Stimulated activated CD8-positive, alpha-beta memory T cell treated with anti-CD3 and anti-CD28 coated beads, Interleukin-15, amount 100 ng/mL, for 24 hours (primary cell): ENCODE measurements around the gene C17orf75.
"Not testable (repeated sequence)": the region's sequence is repeated elsewhere in the genome, so short reads cannot be mapped to it uniquely, and the experiment has no call there.

Experiments used
- DNase-seq: peaks from one replicate; pipeline ENCODE4 v3.0.0-alpha.2; 2020; ENCODE audit warnings: low read depth

Gene C17orf75

DNA sequence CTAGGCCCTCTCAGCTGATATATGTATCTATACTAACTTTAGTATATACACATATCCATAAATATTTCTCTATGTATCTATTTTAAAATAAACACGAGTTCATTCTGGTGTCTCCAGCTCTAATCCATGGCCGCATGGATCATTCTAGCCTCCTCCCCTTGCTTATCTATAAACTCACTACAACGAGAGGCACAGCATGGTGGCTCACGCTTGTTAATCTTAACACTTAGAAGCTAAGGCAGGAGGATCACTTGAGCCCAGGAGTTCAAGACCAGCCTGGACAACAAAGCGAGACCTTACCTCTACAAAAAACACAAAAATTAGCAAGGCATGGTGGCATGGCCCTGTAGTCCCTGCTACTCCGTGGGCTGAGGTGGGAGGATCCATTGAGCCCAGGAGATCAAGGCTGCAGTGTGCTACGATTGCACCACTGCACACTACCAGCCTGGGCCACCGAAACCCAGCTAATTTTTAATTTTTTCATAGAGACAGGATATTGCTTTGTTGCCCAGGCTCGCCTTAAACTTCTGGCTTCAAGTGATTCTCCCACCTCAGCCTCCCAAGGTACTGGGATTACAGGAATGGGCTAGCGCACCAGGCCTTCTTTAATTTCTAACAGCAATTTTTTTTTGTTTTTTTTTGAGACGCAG lies 4.1 kb upstream of the C17orf75 start:
- DNase-seq = no peak

GRCh38 chr17:32342603-32343325 lies 791 bp upstream of the C17orf75 start:
- DNase-seq = no peak

- no peak for DNase-seq
Observed at GRCh38 chr17:32341141-32341856, 674 bp downstream of the C17orf75 start.

DNA sequence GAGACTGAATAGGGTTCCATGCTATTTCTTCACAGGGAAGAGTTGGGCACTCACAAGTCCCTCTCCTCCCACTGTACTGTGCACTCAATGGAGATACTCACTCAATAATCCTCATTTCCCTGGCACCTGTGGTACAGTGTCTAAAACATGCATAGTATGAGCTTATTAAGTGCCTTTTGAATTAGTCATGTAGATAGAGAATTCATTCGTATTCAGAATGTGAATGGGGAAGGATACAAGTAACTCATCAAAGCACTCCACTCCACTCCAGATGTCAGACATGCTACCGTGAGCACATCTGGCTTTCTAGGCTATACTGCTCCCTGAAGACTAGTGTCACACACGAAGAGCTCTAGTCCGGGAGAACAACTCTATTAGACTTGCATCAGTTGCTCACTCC lies 6.3 kb downstream of the C17orf75 start:
- DNase-seq = no peak

DNA sequence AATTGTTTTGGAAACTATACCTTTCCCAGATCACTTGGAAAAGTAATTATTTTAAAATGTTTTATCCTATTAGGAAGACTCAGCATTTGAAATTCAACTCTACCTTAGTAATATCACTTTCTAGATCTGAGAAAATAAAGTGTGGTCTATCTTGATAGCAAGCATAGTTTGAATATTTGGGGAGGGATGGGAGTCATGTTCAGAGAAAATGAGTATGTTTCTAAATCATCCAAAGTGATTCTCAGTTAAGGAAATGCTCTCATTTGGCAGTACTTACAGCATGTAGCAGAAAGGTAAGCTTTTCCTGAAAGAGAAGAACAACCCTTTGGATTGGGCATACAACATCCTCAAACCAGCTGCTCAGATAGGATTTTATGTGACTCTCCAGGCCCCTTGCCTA lies 6.9 kb downstream of the C17orf75 start:
- no peak for DNase-seq

GRCh38 chr17:32333187-32333586 lies 8.8 kb downstream of the C17orf75 start:
- no peak for DNase-seq

DNA sequence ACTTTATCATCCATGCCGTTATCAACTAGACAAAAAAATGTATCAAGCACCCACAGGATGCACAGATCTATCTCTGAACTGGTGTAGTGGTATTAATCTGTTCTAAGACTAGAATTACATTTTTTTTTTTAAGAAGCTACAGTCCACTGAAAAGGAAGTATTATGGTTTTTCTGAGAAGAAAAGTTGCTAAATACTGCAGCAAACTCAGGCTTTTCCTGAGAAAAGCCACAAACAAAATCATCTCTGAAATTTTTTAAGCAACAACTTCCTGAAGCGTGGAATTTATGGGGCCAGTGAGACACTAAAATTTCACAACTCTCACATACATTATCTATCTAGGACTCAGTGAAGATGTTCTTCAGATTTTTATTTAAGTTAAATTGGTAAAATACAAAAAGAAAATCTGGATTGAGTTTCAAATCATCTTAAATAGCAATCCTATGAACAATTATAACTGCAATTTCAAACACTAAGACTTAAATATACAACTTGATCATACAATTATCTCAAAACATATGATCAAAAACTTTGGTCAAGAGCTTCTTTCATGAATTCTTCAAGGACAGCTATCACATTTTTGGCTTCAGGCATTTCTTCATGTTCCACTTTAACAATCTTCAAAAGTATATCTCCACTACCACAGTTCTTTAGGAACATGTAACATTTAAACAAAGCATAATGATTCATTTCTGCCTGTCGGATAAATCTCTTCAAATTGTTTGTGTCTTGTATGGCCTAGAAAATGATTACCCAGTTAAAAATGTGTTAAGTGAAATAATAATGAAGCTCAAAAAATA lies 10.5 kb downstream of the C17orf75 start:
- DNase-seq = no peak

DNA sequence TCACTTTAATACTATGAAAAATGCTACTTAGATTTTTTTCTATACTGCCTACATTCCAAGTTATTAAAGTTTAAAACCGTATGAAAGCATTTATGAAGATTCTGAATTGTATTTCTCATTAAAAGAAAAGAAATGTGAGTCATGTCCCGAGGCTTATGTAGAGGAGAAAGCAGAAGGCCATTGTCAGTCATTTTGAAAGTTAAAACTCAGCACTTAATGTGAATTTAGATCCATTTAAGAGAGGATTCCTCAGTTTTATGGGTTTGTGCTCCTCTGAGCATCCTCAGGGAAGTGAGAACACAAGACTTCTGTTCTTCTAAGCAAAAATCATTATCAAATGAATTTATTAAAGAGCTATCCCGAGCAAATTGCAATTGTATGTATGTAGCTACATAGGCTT lies 11.8 kb downstream of the C17orf75 start:
- no peak for DNase-seq

- DNase-seq = no peak
Observed at GRCh38 chr17:32327911-32328310, 14.1 kb downstream of the C17orf75 start.

DNA sequence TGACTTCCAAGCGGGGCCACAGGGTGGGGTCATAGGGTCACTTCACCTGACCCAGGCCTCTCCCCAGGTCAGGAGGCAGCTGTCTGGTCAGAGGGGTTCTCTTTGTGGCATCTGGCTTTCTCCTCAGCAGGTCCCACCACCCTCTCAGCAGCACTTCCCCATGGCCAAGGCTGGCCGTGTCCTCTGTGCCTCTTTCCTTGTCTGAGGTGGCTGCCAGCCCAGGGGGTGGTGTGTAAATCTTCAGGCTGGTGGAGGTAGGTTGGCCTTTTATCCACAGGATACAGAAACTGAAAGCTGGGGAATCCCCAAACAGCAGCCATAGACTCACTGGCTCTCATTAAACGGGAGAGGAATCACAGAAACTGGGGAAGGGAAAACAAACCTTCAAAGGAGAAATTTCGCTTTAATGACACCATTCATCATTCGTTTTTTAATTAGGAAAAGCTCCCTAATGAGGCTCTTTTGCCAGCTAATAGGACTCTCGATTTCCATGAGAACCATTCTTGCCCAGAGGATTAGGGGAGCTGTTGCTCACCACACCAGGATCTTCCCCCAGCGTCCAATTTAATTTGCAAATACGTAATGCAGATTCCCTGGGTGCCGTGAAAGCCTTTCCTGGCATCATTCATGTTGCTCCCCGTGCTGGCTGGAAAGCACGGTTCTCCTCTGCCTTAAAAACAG lies 18.0 kb downstream of the C17orf75 start:
- no peak for DNase-seq

DNA sequence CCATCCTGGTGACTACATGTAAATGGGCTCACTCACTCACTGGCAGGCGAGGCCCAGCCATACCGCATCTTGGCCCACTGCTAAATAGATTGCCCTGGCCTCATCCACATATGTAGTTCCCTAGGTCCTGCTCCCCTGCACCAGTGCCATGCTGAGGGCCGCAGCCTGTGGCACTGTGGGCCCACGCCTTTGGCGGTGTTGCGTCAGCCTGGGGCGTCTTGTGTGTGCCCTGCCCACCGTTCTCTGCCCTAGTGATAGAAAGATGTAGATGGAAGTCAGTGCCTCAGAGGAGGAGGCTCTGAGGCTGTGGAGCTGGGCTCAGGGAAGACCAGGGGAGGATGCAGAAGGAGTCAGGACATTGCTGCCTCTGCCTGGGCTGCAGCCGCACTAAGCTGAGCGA lies 18.9 kb downstream of the C17orf75 start:
- DNase-seq = no peak

- no peak for DNase-seq
Observed at GRCh38 chr17:32320847-32321246, 21.1 kb downstream of the C17orf75 start.

DNA sequence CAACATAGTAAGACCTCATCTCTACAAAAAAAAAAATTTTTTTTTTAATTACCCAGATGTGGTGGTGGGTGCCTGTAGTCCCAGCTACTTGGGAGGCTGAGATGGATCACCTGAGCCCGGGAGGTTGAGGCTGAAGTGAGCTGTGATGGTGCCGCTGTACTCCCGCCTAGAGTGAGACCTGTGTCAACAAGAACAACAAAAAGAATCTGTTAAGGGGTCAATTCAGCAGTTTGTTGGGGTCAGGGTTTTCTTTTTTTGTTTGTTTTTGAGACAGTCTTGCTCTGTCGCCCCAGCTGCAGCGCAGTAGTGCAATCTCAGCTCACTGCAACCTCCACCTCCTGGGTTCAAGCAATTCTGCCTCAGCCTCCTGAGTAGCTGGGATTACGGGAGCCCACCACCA lies 21.9 kb downstream of the C17orf75 start:
- DNase-seq = not testable (repeated sequence)

GRCh38 chr17:32319548-32319905 lies 22.4 kb downstream of the C17orf75 start:
- DNase-seq = peak; percentile 58

GRCh38 chr17:32318071-32318470 lies 23.9 kb downstream of the C17orf75 start:
- no peak for DNase-seq

- DNase-seq = no peak
Observed at GRCh38 chr17:32317353-32317752, 24.6 kb downstream of the C17orf75 start.

- DNase-seq = not testable (repeated sequence)
Observed at GRCh38 chr17:32316653-32317052, 25.3 kb downstream of the C17orf75 start.

DNA sequence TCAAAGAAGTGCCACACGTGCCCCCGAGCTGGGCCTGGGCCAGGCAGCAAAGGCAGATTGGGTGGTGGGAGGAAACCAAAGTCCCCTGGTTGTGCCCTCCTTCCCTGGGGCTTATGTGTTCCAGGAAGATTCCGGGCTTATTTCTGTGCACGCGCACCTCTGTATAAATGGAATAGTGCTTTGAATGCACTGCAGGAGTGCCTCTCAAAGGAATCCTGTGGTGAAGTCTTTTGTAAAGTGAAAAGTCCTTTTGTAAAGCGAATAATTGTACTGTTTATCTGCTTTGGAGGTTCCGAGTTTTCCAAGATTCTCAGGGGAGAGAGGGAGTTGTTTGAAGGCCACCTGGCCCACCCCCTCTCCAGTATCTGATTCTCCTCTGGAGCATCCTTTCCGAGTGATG lies 26.8 kb downstream of the C17orf75 start:
- no peak for DNase-seq

GRCh38 chr17:32314636-32315035 lies 27.3 kb downstream of the C17orf75 start:
- no peak for DNase-seq

DNA sequence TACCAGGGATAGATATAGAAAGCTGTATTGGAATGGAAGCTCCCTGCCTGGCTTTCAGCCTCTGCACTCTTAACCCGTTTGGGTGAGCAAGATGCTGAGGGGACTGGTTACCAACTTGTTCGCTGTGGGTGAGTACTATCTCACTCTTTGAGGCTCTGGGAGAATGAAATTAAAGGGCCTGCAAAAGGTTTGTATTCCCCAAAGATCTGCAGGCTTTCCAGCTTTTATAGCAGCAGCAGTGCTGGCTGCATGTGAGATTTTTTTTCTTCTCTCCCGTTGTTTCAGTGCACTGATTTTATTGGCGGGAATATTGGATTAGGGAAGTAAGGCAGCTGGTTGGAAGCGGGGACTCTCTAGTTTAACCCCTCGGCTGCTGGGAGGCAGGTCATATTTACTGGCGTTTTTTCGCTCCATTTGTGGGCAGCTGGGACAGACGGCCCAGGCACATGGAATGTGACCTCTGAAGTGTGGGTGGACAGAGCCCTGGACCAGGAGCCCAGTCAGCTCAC lies 30.9 kb downstream of the C17orf75 start:
- DNase-seq = no peak

DNA sequence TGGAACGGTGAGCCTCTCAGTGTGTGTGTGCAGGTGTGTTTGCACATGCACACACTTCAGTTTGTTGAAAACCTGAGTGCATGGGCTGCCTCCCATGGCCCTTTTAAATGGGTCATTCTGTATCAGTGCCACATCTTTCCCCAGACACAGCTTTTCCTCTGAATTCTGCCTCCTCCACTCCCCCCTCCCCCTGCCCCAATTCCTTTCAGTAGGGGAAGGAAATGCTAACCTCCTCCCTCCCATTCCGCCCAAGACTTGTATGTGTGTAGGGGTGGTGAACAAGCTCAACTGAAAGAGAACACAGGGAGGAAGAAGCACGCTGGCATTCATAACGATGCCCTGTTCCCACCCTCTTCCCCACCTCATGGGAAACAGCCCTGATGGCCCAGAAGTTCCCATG lies 34.3 kb downstream of the C17orf75 start:
- DNase-seq = no peak

DNA sequence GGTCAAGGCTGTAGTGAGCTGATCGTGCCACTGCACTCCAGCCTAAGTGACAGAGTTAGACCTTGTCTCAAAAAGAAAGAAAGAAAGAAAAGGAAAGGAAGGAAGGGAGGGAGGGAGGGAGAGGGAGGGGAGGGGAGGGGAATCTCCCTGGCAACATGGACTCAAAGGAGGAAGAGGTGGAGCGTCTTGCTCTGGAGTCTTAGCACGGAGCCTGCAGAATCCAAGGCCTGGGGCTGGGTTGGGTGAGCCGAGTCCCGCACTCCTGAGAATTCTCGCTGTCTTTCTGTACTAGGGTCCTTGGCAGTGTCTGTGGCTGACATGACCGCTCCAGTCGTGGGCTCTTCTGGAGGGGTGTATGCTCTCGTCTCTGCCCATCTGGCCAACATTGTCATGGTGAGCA lies 36.9 kb downstream of the C17orf75 start:
- DNase-seq = no peak
